NOMO-1 treated with DMSO at 0.1 percent for 48 hours (cell line): ENCODE measurements around the gene ARHGAP21.
A peak's percentile ranks its signal among the peaks of the same experiment; 100 is the strongest.
"Not testable (repeated sequence)": the region's sequence is repeated elsewhere in the genome, so short reads cannot be mapped to it uniquely, and the experiment has no call there.

Experiments
- DNase-seq: peaks from one replicate; lab custom pipeline; 2025; ENCODE audit not compliant: unreplicated experiment; lab: John Stamatoyannopoulos, UW

The ARHGAP21 gene

DNA sequence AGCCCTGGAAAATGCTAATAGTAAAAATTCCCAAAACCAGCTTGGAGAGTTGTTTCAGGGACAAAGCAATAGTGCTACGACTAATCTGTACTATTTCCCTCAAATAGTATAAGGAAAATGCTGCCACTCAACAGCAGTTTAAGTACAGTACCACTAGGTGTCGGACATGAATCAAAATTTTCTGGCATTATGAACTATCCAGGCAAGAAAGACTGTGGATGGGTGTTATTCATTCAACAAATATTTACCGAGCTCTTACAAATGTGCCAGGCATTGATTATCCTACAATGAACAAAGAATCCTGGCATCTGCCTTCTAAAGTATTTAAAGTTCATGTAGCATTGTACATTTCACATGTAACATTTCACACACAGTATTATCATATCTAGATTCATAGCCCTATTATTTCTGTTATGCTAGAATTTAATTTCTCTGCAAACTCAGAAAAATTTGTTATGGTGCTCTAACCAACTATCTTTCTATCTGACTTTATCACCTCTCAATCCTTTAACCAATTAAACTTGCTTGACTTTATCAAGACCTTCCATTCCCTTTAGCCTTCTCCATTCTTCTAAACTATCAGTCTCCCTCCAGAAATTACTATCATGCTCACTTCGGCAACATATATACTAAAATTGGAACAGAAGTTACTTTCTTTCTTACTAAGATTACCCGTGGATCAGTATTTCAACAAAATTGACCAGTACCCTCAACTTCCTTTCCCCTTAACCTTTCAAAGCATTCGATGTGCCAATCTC lies 80.6 kb downstream of the ARHGAP21 start:
- DNase-seq = peak; percentile 52

DNA sequence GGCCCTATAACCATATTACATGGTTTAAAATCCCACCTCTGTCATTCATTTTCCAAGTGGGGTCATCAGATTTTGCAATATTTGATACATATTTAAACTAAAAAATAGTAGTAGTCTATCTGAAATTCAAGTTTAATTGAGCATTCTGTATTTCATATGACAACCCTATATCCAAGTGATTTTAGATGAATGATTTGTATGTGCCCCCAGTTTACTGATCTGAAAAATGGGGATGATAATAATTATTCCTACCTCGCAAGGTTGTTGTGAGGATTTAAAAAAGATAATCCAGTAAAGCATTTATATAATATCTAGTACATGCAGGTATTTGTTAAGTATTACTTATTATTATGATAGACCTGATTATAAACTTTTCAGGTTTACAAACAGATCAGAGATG lies 84.6 kb downstream of the ARHGAP21 start:
- DNase-seq = no peak

DNA sequence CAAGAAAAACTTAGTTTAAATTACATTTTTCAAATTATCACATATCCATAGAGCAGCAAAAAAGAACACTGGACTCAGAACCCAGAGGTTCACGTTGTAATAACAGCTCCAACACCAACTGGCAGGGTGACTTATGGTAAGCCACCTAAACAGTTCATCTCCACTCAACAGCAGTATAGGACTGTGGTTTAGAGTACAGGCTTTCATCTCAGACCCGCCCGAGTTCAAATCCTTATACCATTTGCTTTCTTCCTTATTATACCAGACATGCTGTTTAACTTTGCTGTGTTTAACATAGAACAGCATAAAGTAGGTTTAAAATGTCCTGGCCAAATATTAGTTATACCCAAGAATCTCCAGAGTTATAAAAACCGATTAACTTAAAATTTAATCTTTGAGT lies 97.9 kb downstream of the ARHGAP21 start:
- no peak for DNase-seq

DNA sequence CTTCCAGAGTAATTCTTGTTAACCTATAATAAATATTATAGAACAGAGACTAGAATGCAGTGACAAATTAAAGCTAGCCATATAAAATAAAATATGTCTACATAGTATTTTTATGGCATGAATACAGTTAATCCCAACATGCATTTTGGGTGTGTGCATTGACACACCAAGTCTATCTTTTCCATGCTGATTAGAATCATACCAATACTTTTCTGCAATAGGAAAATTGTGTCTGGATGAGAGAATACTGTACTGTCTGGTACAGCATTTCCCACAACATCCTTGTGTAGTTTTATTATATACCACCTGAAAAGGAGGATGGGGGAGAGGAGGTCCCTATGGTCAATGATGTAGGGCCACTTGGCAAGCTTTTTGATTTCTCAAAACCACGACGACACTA lies 100.3 kb downstream of the ARHGAP21 start:
- no peak for DNase-seq

DNA sequence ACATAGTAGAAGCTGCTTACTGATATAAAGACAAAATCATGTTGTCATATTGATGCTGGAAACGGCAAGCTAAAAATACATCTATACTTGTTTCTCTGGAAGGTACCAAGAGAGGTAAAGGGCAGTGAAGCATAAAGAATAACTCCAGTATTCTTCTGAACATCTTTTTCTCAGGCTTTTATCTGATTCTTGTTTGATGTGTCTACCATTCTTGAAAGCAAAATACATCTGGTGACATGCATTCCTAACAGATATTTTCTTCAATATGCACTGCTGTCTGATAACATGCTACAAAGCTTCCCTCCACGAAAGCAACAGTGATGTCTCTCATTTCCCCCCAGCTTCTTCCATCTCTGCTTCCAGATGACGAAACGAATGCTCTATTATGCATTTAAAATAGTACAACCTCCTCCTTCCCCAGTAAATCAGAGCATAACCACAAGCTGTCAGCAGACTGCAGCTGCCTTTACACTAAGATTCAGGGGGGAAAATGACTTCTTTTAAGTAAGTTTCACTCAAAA lies 100.8 kb downstream of the ARHGAP21 start:
- DNase-seq = peak; percentile 92

DNA sequence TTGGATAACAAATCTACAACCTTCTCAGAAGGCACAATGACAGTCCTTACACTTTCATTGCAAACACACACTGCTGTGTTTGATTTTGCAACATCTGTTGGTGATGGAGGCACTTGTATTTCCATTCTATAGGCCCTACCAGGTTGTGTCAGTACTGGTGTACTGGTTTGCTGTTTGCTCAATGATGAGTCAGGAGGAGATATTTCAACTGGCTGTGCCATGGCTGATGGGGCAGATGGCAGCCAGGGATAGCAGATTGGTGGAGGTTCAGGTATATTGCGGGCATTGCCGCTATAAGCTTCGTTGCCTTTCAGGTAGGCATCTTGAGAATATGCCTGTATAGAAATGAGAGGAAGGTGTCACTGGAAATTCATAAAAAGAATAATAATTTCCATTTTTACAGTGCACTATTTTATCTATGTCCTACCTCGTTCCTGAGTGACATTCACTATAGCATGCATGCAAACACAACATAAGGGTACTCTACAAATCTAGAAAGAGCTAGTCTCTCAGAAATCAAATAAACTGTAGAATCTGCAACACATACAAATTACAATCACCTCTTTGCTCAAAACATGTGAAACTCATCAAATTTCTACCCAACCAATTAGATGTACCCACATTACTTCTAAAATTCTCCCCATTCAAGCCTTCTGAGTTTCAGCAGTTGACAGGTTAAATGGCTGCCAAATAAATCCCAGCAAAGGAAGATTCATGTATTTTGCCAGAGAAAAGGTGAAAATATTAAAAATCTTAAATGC lies 102.5 kb downstream of the ARHGAP21 start:
- not testable (repeated sequence) for DNase-seq

DNA sequence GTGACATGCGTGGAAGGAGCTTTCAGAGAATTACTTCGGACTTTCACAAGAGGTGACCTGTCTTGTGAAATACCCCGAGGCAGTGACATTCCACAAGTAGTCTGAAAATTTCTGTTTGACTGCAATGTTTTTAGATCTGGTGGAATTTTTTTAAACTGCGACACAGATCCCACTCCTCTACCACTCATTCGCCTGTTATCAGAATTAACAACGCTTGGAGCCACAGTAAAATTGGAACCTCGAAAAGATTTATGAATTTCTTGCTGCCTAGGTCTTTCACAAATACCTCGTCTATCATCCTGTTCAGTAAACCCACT lies 103.7 kb downstream of the ARHGAP21 start:
- not testable (repeated sequence) for DNase-seq

DNA sequence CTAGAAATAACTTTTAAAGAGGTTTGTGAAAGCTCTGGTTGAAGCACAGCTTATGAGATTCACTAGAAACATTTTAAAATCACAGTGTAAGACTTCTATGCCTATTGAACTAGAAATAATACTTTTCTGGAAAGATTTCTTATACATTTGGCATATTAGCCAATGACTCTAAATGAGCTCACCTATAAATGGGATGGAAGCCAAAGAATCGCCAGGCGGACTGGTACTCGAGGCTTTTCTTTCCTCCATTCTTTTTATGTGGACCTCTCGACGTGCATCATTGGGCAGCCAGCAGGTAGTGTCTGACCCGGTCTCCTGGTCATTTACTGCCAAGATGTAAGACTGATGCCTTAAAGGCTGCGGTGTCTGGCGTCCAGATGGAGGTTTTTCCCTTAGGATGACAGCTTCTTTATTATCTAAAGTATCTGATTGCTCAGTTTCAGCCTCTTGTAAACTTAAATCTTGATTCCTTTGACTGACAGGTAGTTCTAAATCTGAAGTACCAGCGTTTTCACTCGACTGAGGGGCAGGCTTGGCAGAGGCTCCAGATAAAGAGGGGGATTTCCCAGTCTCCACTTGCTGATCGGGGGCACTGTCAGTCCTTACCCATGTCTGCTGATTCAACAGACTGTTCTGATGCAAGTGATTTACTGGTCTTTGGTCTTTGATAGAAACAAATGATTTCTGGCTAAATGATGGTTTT lies 104.2 kb downstream of the ARHGAP21 start:
- DNase-seq = not testable (repeated sequence)

DNA sequence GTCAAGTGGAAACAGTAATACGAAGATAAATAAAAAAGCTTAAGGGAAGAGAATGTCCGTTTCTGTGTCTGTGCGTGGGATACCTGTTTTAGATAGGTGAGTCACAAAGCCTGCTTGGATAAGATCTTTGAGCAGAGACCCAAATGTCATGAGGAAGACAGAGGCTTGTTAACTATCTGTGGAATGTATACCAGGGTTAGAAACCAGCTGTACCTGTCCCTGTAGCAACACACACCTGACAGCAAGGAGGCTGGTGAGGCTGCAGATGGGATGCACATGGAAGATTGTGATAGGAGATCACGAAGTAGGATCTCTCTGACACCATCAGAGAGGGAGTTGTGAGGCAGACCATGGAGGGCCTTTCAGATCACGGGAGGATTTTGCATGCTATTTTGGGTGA lies 105.3 kb downstream of the ARHGAP21 start:
- DNase-seq = no peak

DNA sequence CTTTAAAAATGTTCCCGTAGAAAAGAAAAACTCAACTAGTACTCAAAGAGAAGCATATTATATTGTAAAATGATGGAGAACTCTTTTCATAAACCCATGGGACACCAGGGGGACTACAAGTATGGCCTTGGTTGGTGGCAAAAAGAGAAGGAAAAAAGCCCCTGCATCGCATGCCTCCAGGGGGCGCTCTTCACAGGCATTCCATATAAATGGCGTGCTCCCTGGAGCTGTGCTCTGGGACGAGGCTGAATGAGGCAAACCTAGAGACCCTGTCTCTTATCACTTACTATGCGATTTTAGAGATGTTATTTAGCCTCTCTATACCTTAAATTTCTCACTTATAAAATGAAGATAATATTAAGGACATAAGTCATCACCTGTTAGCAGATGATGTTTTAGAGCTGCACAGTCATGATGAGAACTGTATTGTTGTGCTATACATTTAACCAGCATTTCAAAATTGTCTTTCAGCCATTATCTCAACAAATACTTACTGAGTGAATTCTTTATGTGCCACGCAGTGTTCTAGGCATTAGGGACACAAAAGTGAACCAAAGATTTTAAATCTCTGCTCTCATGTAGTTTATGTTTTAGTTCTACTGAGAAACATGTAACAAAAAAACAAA lies 105.8 kb downstream of the ARHGAP21 start:
- peak; percentile 10 for DNase-seq

DNA sequence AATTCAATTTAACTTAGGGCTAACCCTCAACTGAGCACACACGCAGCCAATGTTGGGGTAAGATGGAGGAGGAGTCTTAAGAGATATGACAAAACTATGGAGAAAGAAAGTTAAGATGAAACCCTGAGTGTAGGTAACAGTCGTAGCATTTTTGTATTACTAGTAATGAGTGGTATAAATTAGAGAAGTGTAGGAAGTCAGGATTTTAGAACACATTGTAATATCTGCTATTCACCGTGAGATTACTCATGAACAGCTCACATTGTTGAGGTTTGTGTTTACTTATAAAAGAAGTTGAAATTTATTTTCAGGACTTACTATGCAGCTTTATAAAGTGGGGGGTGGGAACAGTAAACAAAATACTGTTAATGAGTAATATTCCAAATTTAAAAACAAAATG lies 107.2 kb downstream of the ARHGAP21 start:
- DNase-seq = no peak

DNA sequence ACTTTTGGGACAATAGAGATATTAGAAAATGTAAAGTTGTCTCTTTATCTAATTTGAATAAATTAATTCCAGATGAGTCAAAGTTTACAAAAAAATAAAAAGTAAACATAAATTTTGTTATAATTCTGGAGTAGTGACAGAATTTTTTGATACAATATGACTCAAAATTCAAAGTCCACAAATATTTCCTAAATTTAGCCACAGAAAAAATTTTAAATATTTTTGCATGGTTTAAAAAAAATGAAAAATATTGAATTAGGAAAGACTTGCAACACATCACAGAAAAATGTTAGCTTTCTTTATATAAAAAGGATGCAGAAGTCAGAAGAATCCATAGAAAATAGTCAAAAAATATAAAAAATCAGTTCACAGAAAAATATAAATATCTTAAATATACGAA lies 117.7 kb downstream of the ARHGAP21 start:
- no peak for DNase-seq

DNA sequence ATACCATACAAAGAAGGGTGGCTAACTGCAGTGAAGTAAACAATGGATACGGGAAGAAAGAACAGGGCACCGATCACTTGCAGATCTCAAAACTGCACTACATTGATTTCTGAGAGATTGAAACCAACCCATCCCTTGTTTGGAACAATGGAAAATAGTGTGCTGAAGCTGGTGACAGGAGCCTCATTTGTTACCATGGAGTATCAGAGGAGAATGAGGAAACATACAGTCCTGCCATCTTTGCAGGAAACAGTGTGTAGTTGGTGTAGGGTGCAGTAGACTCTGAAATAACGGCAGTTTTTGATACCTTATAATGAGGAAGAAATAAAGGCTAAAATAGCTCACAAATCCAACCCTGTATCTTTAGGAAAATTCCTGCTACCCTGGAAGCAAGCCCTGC lies 118.5 kb downstream of the ARHGAP21 start:
- DNase-seq = no peak

DNA sequence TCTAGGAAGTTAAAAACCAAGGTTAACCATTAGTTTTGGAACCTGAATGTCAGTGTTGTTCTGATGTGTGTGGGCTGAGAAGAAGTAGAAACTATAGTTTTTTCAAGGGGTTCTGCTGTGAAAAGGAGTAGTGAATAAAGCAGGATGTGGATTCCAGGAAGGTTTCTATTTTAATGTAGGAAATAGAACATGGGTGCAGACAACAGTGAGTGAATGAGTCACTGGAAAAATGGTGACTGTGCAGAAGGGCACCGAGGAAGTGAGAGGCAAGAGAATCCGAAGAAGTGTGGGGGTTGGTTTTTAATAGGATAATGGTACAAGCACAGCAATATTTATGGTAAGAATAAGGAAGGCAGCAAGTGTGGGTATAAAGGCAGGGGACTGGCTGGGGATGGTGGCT lies 120.4 kb downstream of the ARHGAP21 start:
- DNase-seq = no peak

DNA sequence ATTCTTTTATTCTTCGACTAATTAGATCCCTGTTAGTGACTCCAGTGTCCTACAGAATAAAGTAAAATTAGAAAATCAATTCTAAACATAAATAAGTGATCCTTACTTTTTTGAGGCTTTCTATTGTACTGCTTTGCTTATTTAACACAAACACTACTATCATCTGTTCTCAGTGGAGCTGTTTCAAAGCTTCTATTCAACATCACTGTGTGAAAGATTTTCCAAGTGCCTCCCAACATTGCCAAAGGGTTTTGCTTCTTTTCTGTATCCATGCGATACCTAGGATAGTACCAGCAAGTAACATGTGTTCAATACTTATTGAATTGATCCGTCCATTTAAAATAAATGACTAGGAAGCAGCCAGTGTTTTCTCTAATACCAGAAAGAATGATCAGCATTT lies 125.7 kb downstream of the ARHGAP21 start:
- DNase-seq = no peak

DNA sequence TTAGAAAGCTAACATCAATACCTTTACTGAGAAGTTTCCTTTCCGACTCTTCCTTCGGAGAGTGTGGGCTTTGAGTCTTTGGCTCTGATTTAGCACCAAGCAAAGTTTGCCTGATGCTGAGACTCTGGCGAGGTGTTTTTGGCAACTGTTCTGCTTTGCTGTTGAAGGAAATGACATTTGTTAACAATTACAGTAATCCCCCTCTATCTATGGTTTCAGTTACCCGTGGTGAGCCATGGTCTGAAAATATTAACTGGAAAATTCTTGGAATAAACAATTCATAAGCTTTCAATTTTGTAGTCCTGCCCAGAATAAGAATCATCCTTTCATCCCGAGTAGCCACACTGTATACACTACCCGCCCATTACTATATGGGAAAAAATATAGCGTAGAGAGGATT lies 126.3 kb downstream of the ARHGAP21 start:
- no peak for DNase-seq

DNA sequence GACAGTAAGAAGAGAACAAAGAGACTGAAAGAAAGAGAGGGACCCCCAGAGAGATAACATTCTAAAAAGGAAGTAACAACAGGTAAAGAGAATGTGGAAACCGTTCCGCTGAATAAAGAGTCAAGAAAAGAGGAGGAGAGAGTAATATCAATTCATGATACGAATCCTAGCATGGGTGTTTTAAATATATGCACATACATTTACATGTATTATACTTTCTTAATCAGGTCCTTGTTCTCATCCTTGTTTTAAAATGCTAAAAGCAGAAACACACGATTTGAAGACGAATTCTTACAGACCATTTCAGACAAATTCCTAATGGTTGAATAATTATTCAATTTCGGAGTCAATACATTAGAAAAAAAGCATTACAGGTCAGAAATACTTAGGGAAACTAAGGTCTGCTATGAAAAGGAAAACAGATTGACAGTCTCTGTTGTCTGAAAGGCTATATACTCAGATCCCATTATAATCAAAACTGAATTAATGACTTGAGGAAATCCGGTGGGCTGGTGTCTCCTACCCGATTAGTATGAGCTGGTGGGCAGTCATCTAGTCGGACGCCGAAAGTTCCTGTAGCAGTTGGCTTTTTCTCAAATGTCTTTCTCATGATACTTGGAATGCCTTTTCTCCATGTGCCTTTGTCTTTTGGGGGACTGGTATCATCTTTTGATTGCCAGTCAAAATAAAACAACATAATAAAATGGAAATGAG lies 127.3 kb downstream of the ARHGAP21 start:
- no peak for DNase-seq

DNA sequence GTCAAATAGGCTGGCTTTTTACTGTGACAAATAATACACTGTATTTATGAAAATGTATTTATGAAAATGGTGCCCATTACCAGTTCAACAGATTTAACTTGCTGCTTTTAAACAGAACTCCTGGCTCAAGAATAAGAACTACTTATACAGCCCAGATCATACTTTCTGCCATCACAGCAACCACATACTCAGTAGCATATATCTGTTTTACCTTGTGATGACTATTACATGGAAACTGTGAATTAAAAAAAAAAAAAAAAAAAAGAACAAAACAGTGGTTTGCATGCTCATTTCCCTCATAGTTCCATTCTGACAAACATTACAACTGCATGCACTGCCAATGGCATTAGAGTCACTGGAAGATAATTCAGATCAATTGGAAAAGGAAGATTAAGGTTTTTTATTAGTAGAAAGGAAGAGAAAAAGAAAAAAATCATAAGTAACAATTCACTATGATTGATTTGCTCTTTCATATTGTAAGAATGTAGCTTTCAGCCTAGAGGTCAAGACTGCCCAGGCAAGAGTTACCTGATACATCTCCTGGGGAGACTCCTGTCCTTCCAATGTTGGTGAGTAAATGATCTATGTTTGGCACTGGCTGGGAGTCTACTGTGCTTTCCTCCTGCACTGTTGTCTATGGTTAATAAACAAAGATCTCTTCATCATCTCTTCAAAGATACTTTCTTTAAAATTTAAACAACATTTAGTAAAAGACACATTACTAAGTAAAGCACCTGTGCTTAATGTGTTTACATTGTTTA lies 132.8 kb downstream of the ARHGAP21 start:
- no peak for DNase-seq

DNA sequence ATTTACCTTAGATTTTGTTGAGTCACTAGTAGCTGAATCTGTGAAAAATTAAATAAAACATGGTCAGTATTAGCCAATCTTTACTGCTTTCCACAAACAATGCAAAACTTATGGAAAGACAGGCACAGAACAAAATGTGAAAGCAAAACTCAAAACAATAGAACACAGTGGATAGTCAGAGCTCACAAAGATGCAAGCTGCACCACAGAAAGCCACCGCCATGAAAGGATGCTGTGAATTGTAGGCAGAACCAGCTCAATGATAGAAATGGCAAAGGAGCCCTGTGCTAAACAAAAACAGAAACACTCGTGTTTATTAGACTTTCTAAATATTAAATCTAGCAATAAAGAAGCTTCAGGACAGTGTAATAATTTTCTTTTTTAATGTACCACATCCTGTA lies 134.4 kb downstream of the ARHGAP21 start:
- DNase-seq = no peak

DNA sequence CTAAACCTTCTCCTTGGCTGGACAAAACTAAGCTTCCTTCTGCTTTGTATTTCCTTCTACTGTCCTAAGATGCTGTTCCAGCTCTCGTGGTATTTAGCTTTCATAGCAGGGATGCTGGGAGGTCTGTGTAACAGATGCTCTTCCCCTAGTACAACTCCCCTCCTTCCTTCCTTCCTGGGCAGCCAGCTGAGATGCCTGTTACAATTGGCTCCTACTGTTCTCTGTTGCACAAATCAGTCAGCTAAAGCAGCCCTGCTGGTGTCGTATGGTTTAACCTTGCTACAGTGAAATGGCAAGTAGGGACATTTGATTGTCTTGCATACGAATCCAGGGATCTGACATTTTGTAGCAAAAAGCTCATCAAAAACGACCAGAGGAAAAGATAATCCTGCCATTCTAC lies 143.8 kb downstream of the ARHGAP21 start:
- DNase-seq = no peak
